AG04450 (cell line): ENCODE data around the gene ADAM12. TPM values are rescaled to one million over a fixed set of nuclear protein-coding genes. Genes with fewer than 3 reads are reported as not detected.

ENCODE experiments used
- CTCF ChIA-PET: fragments of 300-600, 350-600 bp; formaldehyde crosslinking; extraction: SDS; loops from one replicate; lab custom pipeline; 2022; ENCODE audit warnings: antibody characterized with exemption, inconsistent platforms; lab: Charles Lee
- POLR2A ChIA-PET: fragments of 350-600 bp; formaldehyde crosslinking; extraction: SDS; loops from one replicate; lab custom pipeline; 2021; ENCODE audit warnings: antibody characterized with exemption, inconsistent platforms; lab: Yijun Ruan, JAX
- DNase-seq: peaks from one replicate; pipeline ENCODE4 v3.0.0-alpha.2; 2011; ENCODE audit warnings: low read depth, low spot score
- H3K27ac ChIP-seq: one replicate; pipeline ENCODE4 v1.5.1; 2012; ENCODE audit warnings: low read depth, low read length, control low read depth
- H3K27me3 ChIP-seq: one replicate; pipeline ENCODE4 v1.6.0; 2012; ENCODE audit warnings: low read length; ENCODE audit not compliant: control insufficient read depth, insufficient read depth
- H3K4me3 ChIP-seq: 2 replicates; pipeline ENCODE4 v1.5.1; 2011; ENCODE audit warnings: mild to moderate bottlenecking, low read depth, low read length, control low read depth
- H3K9me3 ChIP-seq: 2 replicates; pipeline ENCODE4 v1.5.1; 2012; ENCODE audit warnings: low read length; ENCODE audit not compliant: control insufficient read depth, insufficient read depth
- polyA plus RNA-seq: library from polyadenylated mRNA; depleted of rRNA; stranded (reverse); fragments of >200 nt; gene quantifications from 2 replicates; pipeline ENCODE4 v1.2.3, GENCODE V29; 2011
- TF ChIP-seq, protein P1 (sequence below): IDR thresholded peaks from 2 replicates; pipeline ENCODE4 v1.5.1; 2011; ENCODE audit warnings: low read depth, low read length, control low read depth, inconsistent platforms

Gene ADAM12
- polyA plus RNA-seq, 1 experiment: 8.0 TPM

DNA sequence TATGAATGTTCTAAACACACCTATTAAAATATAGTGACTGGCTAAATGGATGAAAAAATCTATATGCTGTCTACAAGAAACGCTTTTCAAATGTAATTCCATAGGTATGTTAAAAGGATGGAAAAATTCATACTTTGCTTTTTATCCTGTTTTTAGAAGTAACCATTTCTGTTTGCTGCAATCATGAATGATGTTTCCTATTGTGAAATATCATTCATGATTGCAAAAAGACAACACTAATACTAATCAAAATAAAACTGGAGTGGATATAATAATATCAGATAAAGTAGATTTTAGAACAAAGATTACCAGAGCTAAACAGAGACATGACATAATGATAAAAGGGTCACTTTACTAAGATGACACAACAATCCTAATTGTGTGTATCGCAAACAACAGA, 353.7 kb downstream of the ADAM12 start:
- Histone ChIP-seq H3K27ac (no peak overlapping the region), H3K9me3 (peaks cover 4% of the 10 kb centered on the region; the same call in 1 of the 2 replicates), H3K4me3 (no peak overlapping the region), H3K27me3 (no peaks in the 10 kb centered on the region)
- POLR2A ChIA-PET: no interaction called here
- CTCF ChIA-PET: no interaction called here
- DNase-seq: no peak
- TF ChIP-seq, protein P1, sequence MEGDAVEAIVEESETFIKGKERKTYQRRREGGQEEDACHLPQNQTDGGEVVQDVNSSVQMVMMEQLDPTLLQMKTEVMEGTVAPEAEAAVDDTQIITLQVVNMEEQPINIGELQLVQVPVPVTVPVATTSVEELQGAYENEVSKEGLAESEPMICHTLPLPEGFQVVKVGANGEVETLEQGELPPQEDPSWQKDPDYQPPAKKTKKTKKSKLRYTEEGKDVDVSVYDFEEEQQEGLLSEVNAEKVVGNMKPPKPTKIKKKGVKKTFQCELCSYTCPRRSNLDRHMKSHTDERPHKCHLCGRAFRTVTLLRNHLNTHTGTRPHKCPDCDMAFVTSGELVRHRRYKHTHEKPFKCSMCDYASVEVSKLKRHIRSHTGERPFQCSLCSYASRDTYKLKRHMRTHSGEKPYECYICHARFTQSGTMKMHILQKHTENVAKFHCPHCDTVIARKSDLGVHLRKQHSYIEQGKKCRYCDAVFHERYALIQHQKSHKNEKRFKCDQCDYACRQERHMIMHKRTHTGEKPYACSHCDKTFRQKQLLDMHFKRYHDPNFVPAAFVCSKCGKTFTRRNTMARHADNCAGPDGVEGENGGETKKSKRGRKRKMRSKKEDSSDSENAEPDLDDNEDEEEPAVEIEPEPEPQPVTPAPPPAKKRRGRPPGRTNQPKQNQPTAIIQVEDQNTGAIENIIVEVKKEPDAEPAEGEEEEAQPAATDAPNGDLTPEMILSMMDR: no peak

DNA sequence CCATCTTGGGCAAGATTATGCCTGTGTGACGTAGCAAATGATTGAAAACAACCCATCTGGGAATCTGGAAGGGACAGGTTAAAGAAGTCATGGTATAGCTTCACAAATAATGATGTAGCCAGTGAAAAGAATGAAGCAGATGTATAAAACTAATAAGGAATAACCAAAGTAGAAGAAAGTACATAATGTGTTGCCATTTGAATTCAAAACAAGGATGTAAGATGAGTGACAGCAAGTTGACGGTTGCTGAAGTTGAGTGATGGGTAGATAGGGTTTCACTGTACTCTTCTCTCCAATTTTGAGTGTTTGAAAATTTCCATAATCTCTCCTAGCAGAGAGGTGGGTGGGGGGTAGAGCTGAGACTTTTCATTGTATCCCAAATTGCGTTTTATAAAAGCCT, 358.3 kb downstream of the ADAM12 start:
- TF ChIP-seq, protein P1: no peak
- no peak for DNase-seq
- ChIA-PET POLR2A (no interaction called here), CTCF (no interaction called here)
- Histone ChIP-seq H3K27ac (no peak overlapping the region), H3K9me3 (peaks cover 4% of the 10 kb centered on the region; the same call in 1 of the 2 replicates), H3K27me3 (no peaks in the 10 kb centered on the region), H3K4me3 (no peak overlapping the region)

DNA sequence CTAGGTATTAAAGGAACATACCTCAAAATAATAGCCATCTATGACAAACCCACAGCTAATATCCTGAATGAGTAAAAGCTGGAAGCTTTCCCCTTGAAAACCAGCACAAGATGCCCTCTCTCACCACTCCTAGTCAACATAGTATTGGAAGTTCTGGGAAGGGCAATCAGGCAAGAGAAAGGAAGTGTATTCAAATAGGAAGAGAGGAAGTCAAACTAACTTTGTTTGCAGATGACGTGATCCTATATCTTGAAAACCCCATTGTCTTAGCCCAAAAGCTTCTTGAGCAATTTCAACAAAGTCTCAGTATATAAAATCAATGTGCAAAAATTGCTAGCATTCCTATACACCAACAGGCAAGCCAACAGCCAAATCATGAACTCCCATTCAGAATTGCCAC, 360.6 kb downstream of the ADAM12 start:
- H3K4me3 ChIP-seq: no peak overlapping the region
- H3K27ac ChIP-seq: no peak overlapping the region
- no peaks in the 10 kb centered on the region for H3K9me3 ChIP-seq
- no peaks in the 10 kb centered on the region for H3K27me3 ChIP-seq
- ChIA-PET CTCF (interaction anchor here (0.8 kb wide), 1 partner anchor 24 kb away, joined by 3 read pairs; no protein-coding TSS in a partner anchor), POLR2A (no interaction called here)
- no peak for DNase-seq
- TF ChIP-seq, protein P1: no peak

DNA sequence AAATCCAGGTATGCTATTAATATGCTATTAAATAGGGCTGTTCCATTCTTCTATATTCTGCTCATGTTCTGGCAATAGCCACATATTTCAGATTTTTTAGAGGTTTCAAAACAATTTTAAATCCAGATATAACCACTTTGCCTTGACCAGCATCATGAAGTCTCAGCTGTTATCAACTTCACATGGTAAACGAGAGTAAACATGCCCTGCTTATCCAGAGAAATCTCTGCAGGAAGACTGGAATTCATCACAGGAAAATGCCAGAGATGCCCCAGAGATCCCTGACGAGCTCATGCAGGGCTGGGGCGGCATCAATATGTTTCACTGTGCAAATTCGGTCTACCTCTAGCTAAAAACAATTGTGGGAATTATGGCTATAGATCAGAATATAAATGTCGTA, 365.4 kb downstream of the ADAM12 start:
- TF ChIP-seq, protein P1: no peak
- POLR2A ChIA-PET: no interaction called here
- Histone ChIP-seq H3K4me3 (no peak overlapping the region), H3K27ac (no peak overlapping the region), H3K27me3 (peaks cover 7% of the 10 kb centered on the region), H3K9me3 (peaks cover 9% of the 10 kb centered on the region)
- CTCF ChIA-PET: no interaction called here
- DNase-seq: no peak

DNA sequence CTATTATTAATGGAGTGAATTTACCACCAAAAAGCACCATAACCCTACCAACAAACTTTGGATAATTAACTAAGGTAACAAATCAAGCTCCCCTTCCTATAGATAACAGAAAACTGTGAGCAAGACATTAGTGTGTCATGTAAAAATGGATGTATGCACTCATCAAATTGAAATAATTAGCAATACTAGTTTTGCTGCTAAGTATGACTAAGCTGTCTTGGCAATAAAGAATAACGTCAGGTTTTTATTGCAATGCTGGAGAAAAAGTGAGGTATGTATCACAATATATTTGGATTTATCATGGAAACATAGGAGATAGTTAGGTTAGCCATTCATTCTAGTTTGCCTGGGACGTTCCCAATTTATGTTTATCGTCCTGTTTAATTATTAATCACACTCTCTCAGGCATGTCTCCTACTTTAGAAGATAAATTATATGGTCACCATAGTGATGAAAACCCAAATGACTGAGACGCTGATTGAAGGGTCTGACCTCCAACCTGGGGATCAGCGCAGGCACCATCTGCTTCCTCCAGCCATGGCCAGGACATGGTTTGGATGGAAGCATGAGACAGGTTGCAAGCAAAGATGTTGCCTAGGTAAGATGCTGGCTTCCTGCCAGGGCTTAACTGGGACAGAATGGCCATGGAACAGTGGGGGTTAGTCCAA, 366.3 kb downstream of the ADAM12 start:
- H3K27me3 ChIP-seq: peaks cover 7% of the 10 kb centered on the region
- ChIA-PET CTCF (interaction anchor here (1.4 kb wide), 1 partner anchor 87 kb away, joined by 5 read pairs; no protein-coding TSS in a partner anchor), POLR2A (no interaction called here)
- TF ChIP-seq, protein P1: no peak
- no peak for DNase-seq
- H3K9me3 ChIP-seq: peaks cover 9% of the 10 kb centered on the region
- H3K4me3 ChIP-seq: no peak overlapping the region
- H3K27ac ChIP-seq: no peak overlapping the region
